Caco-2 (cell line): ENCODE data around the gene UCHL5. TPM values are rescaled to one million over a fixed set of nuclear protein-coding genes. Genes with fewer than 3 reads are reported as not detected.
A peak's percentile ranks its signal among the peaks of the same experiment; 100 is the strongest.
"Not testable (repeated sequence)": the region's sequence is repeated elsewhere in the genome, so short reads cannot be mapped to it uniquely, and the experiment has no call there.

ENCODE experiments used
- BruUV-seq: library from RNA; stranded (reverse); fragments of 400-500 nt; replicated peaks from 2 replicates; lab custom pipeline; 2021; lab: Mats Ljungman, UMichigan
- CTCF ChIA-PET: fragments of 300-600 bp; sonication (Branson Sonifier 250); formaldehyde crosslinking; loops from one replicate; lab custom pipeline; 2022; ENCODE audit warnings: antibody characterized with exemption; lab: Charles Lee
- POLR2A ChIA-PET: fragments of 300-600 bp; sonication (Branson Sonifier 250); formaldehyde crosslinking; loops from one replicate; lab custom pipeline; 2022; ENCODE audit warnings: antibody characterized with exemption; lab: Charles Lee
- DNase-seq, 2 experiments: peaks; one replicate each; pipeline versions ENCODE4 v3.0.0 to v3.0.0-alpha.2; 2020 to 2022
- H3K27me3 ChIP-seq: replicated peaks from 2 replicates; pipeline ENCODE4 v1.6.0; 2011; ENCODE audit warnings: low read length; ENCODE audit not compliant: control insufficient read depth, insufficient read depth
- H3K36me3 ChIP-seq: 2 replicates; pipeline ENCODE4 v1.5.1; 2011; ENCODE audit warnings: low read length; ENCODE audit not compliant: control insufficient read depth, insufficient read depth
- H3K4me1 ChIP-seq: fragments of 250-450 bp; sonication (Bioruptor Pico); 2 replicates; pipeline ENCODE4 v1.5.1; 2020; ENCODE audit warnings: mild to moderate bottlenecking
- H3K4me3 ChIP-seq: 2 replicates; pipeline ENCODE4 v1.5.1; 2011; ENCODE audit warnings: low read depth, mild to moderate bottlenecking, control low read depth, low read length
- H3K9me3 ChIP-seq: fragments of 250-450 bp; sonication (Bioruptor Pico); 2 replicates; pipeline ENCODE4 v1.5.1; 2020; ENCODE audit warnings: mild to moderate bottlenecking, moderate library complexity
- H3K27ac Mint-ChIP-seq: one replicate; pipeline ENCODE4 v1.8.0; 2022; ENCODE audit warnings: mixed read lengths; ENCODE audit not compliant: unreplicated experiment
- H3K27me3 Mint-ChIP-seq: one replicate; pipeline ENCODE4 v1.8.0; 2022; ENCODE audit warnings: mixed read lengths; ENCODE audit not compliant: insufficient read depth, unreplicated experiment
- H3K36me3 Mint-ChIP-seq: one replicate; pipeline ENCODE4 v1.8.0; 2022; ENCODE audit warnings: mild to moderate bottlenecking, mixed read lengths; ENCODE audit not compliant: insufficient read depth, unreplicated experiment
- H3K4me1 Mint-ChIP-seq: one replicate; pipeline ENCODE4 v1.8.0; 2022; ENCODE audit warnings: low read depth, mixed read lengths; ENCODE audit not compliant: unreplicated experiment
- H3K4me3 Mint-ChIP-seq: one replicate; pipeline ENCODE4 v1.8.0; 2022; ENCODE audit warnings: mild to moderate bottlenecking, moderate library complexity, mixed read lengths; ENCODE audit not compliant: unreplicated experiment
- H3K9me3 Mint-ChIP-seq: one replicate; pipeline ENCODE4 v1.8.0; 2022; ENCODE audit warnings: mixed read lengths; ENCODE audit not compliant: unreplicated experiment
- intact Hi-C: fragments of 100-400 bp; cut with micrococcal nuclease; formaldehyde crosslinking; loops from one replicate; pipeline ENCODE4 v1.10.0; 2022; ENCODE audit not compliant: unreplicated experiment
- total RNA-seq: library from RNA; stranded (reverse); gene quantifications from 2 replicates; pipeline ENCODE4 v1.2.3, GENCODE V29; 2022
- TF ChIP-seq, protein P1 (sequence below), 2 experiments: fragments of 200-600 bp in 1 of 2; IDR thresholded peaks; 1 replicate in 1 of 2; 2 replicates in 1 of 2; pipeline versions ENCODE4 v1.5.1 to v1.8.0; 2011 to 2022; ENCODE audit warnings: antibody characterized with exemption in 1 of 2, control low read depth in 1 of 2, inconsistent platforms in 1 of 2, low read depth in 1 of 2, low read length in 1 of 2, mild to moderate bottlenecking in 1 of 2, moderate library complexity in 1 of 2; ENCODE audit not compliant: insufficient read depth in 1 of 2, severe bottlenecking in 1 of 2, unreplicated experiment in 1 of 2

UCHL5 gene
- total RNA-seq, 1 experiment from 2014 or later, result 49.6 TPM

- Mint-ChIP-seq H3K36me3 (peaks cover 4% of the 10 kb centered on the region), H3K27me3 (no peaks in the 10 kb centered on the region), H3K27ac (no peak overlapping the region), H3K9me3 (peaks cover 7% of the 10 kb centered on the region), H3K4me1 (peaks cover 14% of the 10 kb centered on the region), H3K4me3 (no peak overlapping the region)
- H3K4me1 ChIP-seq, result no peaks in the 10 kb centered on the region
- no peak for DNase-seq
- no peaks in the 10 kb centered on the region for H3K27me3 ChIP-seq
- ChIA-PET CTCF (no interaction called here), POLR2A (no interaction called here)
- no peaks in the 10 kb centered on the region for H3K36me3 ChIP-seq
- no peak overlapping the region for H3K4me3 ChIP-seq
- intact Hi-C loops, result no loop called here
- TF ChIP-seq, protein P1, sequence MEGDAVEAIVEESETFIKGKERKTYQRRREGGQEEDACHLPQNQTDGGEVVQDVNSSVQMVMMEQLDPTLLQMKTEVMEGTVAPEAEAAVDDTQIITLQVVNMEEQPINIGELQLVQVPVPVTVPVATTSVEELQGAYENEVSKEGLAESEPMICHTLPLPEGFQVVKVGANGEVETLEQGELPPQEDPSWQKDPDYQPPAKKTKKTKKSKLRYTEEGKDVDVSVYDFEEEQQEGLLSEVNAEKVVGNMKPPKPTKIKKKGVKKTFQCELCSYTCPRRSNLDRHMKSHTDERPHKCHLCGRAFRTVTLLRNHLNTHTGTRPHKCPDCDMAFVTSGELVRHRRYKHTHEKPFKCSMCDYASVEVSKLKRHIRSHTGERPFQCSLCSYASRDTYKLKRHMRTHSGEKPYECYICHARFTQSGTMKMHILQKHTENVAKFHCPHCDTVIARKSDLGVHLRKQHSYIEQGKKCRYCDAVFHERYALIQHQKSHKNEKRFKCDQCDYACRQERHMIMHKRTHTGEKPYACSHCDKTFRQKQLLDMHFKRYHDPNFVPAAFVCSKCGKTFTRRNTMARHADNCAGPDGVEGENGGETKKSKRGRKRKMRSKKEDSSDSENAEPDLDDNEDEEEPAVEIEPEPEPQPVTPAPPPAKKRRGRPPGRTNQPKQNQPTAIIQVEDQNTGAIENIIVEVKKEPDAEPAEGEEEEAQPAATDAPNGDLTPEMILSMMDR (IDR thresholded peaks at IDR 0.05; ENCODE audit: insufficient read depth in 1 of 2, low read depth in 1 of 2, low read length in 1 of 2, severe bottlenecking in 1 of 2, unreplicated experiment in 1 of 2), result no peak
- BruUV-seq, result no TSS peak
- no peaks in the 10 kb centered on the region for H3K9me3 ChIP-seq
These were observed 78.3 kb downstream of the UCHL5 start for GRCh38 chr1:192980856-192981255.

GRCh38 chr1:192980334-192980733 is 78.8 kb downstream of the UCHL5 start:
- H3K36me3 Mint-ChIP-seq, H3K9me3 Mint-ChIP-seq, H3K27ac Mint-ChIP-seq, BruUV-seq, intact Hi-C loops, H3K27me3 ChIP-seq, H3K27me3 Mint-ChIP-seq, H3K4me1 ChIP-seq, H3K4me3 ChIP-seq, DNase-seq, POLR2A ChIA-PET, CTCF ChIA-PET, H3K9me3 ChIP-seq, H3K36me3 ChIP-seq, H3K4me3 Mint-ChIP-seq: not testable (repeated sequence)
- H3K4me1 Mint-ChIP-seq, result peaks cover 14% of the 10 kb centered on the region

GRCh38 chr1:192979542-192979941 is 79.6 kb downstream of the UCHL5 start:
- peak overlapping the region; percentile 11 for H3K27ac Mint-ChIP-seq
- no peak overlapping the region for H3K4me3 Mint-ChIP-seq
- H3K36me3 Mint-ChIP-seq, result peaks cover 4% of the 10 kb centered on the region
- no TSS peak for BruUV-seq
- peaks cover 14% of the 10 kb centered on the region for H3K4me1 Mint-ChIP-seq
- peaks cover 5% of the 10 kb centered on the region; the same call in 1 of the 2 replicates for H3K4me1 ChIP-seq
- POLR2A ChIA-PET, result no interaction called here
- no peaks in the 10 kb centered on the region for H3K36me3 ChIP-seq
- CTCF ChIA-PET, result no interaction called here
- H3K27me3 ChIP-seq, result no peaks in the 10 kb centered on the region
- no peak overlapping the region for H3K4me3 ChIP-seq
- no peak for DNase-seq
- H3K9me3 Mint-ChIP-seq, result peaks cover 7% of the 10 kb centered on the region
- TF ChIP-seq, protein P1 (IDR thresholded peaks at IDR 0.05; ENCODE audit: insufficient read depth in 1 of 2, low read depth in 1 of 2, low read length in 1 of 2, severe bottlenecking in 1 of 2, unreplicated experiment in 1 of 2), result no peak
- no peaks in the 10 kb centered on the region for H3K27me3 Mint-ChIP-seq
- intact Hi-C loops, result no loop called here
- no peaks in the 10 kb centered on the region for H3K9me3 ChIP-seq
